Measurements from ENCODE around the gene ARHGEF6.

The ARHGEF6 gene

DNA sequence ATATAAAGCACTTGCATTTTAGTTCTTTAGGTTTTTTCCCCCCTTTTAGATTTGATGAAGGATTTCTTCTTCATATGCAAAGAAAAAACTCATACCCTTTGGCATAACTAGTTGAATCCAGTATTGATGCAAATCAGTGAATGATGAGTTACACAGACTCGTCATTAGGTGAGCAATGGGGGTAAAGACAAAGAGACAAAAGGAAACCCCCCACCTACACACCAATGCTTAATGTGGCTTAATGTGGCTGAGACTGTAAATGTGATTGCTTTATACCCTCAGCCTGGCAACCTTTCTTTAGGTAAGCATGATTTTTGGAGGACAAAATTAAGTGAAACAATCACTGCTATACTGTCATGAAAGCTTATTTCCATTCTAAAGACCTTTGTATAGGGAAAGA, 93.3 kb downstream of the ARHGEF6 start:
- no peak for DNase-seq

GRCh38 chrX:136684120-136684519, 96.6 kb downstream of the ARHGEF6 start:
- DNase-seq: peak; percentile 1

DNA sequence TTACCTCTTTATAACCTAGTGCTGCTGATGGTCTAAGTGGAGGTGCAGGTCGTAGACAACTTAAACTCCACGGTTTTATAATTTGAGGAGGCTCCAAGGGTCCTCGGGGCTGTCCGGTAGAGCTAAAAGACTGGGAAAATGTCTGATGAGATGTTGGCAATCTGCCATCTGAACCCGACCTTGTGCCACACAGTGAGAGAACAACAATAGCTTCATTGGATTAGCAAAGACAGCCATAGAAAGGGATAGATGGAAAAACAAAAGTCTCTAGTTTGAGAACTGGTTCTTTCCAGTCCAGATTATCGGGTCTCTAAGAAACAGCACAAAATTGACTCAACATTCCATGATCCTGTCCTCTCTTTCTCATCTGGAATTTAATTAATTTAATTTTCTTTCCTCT, 101.2 kb downstream of the ARHGEF6 start:
- DNase-seq: no peak

GRCh38 chrX:136674270-136674985, 106.3 kb downstream of the ARHGEF6 start:
- no peak for DNase-seq

DNA sequence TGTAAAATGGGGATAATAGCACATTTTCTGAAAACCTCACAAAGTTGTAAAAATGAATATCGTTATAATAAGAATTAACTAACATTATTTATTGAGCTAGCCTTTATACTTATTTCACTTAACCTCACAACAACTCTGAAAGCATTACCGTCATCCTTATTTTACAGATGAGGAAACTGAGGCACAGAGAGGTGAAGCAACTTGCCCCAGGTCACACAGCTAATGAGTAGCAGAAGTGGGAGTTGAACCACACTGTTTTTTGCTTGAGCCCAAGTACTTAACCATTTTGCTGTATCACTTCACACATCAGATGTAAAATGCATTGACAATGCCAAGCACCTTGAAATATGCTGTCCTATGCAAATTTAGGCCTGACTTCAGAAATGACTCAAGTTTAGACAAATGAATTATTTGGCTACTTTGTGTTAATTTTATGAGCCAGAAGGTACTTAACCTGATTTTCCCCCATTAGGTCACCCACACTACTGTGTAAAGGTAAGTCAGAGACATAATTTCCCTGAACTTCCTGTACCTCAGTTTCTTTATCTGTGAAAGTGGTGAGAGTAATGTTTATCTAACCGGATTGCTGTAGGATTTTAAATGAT, 109.6 kb downstream of the ARHGEF6 start:
- DNase-seq: no peak

DNA sequence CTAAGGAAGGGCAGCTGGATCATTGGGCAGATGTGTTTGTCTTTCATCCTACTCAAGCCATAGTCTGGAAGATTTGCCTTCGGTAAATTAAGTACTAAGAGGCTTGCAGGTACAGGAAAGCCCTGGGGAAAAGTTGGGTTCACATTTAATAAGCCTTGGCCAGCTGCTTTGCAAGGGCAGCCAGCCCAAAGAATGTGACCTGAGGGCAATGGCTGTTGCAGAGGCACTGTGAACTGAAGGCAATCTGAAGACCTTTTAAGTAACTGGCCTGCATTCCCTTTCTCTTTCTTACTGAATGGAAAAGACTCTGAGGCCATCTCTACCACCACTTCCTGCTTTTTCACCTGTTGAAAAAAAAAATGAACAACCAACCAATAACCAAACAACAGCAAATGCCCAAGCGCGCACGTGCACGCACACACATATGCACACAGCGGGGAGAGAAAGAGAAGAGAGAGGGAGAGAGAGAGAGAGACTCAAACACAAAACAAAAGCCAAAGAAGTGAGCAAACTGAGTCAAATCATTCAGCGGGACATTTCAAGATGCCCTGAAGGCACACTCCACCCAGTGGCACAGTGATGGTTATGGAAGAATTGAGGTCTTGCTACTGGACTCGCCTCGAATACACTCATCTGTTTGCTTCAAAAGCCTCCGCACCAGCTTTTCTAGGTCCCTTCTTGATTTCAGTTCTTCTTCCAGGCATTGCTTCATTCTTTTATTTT, 113.1 kb downstream of the ARHGEF6 start:
- no peak for DNase-seq

- DNase-seq: no peak
Observed at GRCh38 chrX:136666088-136666487, 114.6 kb downstream of the ARHGEF6 start.

DNA sequence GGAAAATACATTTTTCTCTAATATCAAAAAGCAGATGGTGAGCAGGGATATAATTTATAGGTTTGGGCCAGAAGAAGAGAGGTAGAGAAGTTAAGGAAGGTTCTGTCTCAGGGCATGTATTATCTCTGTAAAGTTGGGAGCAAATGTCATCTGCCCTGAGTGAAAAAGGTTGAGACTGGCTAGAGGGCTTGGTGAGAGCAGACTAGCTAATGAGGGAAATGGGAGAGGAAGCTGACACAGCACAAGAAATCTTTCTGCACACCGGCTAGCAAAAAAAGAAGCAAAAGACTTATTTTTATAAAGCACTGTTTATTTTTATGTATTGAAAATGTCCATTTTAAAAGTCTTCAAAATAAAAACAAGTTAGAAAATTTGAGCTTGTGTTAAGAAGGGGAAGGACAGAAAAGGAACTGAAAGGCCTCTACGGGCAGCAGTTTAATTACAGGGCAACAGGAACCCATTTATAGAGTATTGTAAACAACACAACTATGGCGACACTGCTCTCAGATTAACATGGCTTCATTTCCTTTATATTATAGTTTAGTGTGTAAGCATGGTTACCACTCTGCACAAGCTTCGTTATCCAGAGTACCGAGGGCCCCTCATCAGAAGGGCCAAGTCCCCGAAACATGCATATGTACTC, 115.4 kb downstream of the ARHGEF6 start:
- no peak for DNase-seq

DNA sequence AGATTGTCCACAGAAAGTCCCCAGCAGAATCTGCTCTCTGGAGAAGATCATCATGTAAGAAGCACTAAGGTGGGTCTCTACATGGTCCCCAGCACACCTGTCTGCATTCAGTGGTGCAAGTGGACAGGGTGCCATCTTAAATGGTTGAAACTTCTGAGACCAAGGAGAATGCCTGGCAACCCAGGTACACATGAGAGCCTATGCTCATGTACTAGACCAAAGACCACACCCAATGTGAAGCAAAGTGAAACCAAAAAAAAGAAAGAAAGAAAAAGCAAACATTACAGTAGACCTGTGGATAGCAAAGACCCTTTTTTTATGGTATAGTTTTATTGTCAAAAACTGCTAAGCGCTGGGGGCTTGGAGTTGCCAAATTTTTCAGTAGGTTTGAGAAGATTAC, 117.8 kb downstream of the ARHGEF6 start:
- DNase-seq: no peak

DNA sequence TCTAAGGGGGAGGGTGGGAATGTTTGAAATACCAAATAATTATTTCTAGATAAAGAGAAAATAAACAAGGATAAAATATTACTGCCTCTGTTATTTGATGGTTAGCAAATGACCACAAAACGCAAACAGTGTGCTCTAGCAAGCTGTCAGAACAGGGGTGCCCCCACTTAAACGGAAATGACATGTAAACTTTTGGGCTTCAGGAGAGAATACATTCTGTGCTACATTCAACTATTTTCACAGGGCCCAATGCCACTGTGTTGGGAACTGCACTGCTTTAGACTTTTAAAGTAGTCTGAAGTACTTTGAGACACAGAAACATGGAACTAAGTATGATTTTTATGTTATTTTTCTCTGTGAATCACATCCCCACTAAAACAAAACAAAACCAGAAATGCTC, 118.6 kb downstream of the ARHGEF6 start:
- DNase-seq: no peak

DNA sequence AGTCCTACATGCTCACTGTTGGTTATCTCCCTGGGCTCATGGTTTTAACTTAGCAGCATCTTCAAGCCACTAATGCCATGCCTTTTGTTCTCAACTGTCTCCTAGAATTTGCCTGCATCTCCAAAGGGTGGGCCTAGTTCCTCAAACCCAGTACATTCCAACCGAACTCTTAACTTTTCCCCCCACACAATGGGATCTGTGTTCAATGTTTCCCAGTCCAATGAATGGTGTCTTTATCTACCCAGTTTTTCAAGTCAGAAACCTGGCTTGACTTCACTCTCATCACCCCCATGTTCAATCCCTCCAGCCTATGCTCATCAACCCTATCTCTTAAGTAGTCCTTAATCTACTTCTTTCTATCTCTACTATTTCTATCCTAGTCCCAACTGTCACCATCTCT, 119.8 kb downstream of the ARHGEF6 start:
- no peak for DNase-seq

DNA sequence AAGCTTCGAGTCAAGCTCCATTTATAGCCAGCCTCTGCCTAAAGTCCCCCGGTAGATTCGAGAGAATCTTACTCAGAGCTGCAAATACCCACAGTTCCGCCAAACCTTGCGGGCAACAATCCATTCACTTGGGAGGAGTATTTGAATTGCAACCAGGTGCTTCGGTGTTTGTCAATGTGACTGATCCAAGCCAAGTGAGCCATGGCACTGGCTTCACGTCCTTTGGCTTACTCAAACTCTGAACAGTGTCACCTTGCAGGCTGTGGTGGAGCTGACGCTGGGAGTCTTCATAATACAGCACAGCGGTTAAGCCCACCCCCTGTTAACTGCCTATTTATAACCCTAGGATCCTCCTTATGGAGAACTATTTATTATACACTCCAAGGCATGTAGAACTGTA, 121.6 kb downstream of the ARHGEF6 start:
- no peak for DNase-seq

GRCh38 chrX:136658151-136658550, 122.6 kb downstream of the ARHGEF6 start:
- DNase-seq: no peak

GRCh38 chrX:136656361-136656964, 124.3 kb downstream of the ARHGEF6 start:
- no peak for DNase-seq

DNA sequence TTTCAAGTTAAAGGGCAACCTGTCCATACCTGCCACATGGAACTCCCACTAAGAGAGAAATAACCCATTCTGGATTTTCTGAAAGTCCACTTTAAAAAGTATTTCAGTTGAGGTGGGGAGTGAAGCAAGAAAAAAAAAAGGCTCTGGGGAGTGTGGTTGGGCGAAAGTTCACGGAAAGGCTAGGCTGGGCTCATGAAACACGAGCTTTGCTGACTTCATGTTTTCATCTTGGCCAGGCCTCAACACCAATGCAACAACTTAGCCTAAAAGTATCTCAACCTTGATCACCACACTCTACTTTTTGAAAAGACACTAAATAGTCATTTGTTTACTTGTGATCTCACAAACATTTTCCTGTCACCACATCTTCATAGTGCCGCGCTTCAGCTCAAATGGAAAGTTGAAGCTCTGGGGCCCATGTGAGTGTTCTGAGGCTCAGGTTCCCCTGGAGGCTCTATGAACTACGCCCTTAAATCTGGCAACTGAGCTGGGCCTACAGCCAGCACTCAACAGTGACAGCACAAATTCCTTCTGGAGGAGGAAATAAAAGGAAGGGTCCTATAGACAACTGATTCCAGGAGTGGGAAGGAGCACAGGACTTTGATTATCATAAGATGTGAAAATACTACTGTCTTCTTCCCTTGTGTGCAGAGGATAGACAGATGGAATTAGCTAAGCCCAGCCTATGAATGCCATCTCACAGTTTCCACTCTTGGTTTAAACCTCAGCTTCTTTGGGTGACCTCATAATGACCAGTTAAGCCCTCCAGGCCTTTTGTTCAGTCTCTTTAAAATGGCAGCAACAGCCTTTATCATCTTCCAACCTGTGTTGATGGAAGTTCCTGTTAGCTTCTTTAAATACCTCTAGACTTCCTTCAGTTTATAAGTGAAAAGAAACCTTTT, 127.7 kb downstream of the ARHGEF6 start:
- no peak for DNase-seq

DNA sequence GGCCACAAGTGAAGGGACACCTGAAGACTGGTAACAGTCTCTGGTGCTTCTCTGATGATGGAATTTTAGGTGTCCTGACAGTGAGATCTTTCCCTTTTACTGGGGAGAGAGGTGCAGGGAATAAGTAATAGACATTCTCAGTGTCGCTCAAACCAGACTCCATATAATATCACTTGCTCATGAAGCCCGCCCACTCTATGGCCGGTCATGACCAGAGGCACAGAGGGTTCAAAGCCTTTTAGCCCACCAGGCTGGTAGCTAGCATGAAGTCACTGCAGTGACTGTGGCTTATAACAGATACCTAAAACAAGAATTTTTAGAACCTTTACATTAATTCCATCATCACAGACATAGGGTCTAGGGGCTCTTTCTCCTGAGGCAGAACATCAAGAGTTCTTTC, 129.9 kb downstream of the ARHGEF6 start:
- DNase-seq: no peak

DNA sequence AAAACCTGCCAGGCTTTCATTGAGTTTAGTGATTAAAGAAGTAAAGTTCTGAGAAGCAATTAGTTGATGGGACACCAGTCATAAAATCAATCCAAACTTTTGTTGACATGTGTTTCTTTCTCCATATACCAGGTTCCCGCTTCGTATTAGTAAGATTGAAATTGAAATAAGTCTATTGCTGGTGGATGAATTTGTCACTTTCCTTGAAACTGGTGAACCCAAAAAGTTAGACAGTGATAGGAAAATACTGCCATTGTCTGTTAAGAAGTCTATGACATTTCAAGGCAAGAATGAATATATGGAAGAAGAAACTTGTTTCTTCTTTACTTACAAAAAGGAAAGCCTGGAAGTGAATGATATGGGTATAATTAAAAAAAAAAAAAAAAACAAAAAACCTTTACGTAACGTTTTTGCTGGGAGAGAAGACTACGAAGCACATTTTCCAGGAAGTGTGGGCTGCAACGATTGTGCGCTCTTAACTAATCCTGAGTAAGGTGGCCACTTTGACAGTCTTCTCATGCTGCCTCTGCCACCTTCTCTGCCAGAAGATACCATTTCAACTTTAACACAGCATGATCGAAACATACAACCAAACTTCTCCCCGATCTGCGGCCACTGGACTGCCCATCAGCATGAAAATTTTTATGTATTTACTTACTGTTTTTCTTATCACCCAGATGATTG, 132.9 kb downstream of the ARHGEF6 start, which contains the start of gene CD40LG:
CD40LG (plus strand) TSS at position 482 of the 684 bp plus-strand sequence; CDS start at position 573, 91 bp downstream.
- no peak for DNase-seq

- DNase-seq: no peak
Observed at GRCh38 chrX:136646602-136647239, 134.0 kb downstream of the ARHGEF6 start.

DNA sequence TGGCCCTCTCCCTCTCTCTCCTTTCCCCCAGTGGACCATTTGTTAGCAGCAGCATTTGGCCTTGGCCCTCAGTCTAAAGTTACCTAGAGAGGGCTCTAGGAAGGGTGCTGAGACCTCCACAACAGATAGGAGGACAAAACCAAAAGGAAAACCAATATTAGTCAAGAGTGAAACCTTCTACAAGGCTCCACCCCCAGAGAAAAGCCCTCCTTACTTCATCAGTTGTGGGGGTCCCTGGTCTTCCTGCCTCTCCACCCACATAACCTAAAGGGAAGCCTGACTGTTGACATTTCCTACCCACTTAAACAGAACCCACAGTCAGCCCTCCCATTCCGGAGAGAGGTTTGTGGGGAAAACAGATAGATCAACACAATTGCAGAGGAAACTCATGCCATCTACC, 137.5 kb downstream of the ARHGEF6 start:
- DNase-seq: no peak

DNA sequence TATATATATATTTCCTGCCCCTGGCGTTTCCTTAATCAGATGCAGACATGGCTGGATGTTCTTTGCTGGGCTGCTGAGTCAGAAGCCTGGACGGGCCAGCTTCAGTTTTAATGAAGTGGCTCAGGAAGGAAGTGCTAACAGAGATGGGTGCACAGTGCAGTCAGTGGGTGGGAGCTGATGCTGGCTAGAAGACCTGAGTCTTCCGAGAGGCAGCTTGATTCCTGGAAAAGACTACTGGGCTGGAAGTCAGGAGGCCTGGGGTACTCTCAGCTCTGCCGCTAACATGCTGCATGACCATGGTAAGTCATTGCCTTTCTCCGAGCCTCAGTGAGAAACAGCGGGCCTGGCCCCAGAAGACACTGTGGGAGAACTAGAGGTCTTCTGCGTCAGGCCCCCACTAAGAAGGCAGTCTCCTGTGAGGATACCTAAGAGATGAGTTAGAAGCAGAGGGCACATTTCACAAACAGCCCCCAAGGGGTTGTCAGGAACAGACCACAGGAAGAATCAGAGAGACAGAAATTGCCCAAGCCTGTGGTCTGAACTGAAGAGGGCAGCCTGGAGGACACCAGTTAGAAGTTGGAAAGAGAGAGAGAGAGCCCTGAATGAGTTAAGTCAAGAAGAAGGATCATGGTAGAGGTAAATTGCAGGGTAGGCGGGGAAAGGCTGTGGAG, 141.1 kb downstream of the ARHGEF6 start:
- DNase-seq: no peak

Data from kidney glomerular epithelial cell (primary cell).